BJ (cell line): ENCODE data around the gene HIVEP3. TPM values are rescaled to one million over a fixed set of nuclear protein-coding genes. Genes with fewer than 3 reads are reported as not detected.

Source experiments
- CTCF ChIA-PET: fragments of 350-600 bp; formaldehyde crosslinking; extraction: SDS; loops from one replicate; lab custom pipeline; 2021; ENCODE audit warnings: antibody characterized with exemption, inconsistent platforms; lab: Yijun Ruan, JAX
- POLR2A ChIA-PET: fragments of 300-600 bp; sonication (Branson Sonifier 250); formaldehyde crosslinking; extraction: SDS; loops from one replicate; lab custom pipeline; 2021; ENCODE audit warnings: antibody characterized with exemption; lab: Charles Lee
- DNase-seq: peaks from one replicate; pipeline ENCODE4 v3.0.0-alpha.2; 2011; ENCODE audit warnings: low read depth
- H3K27me3 ChIP-seq: 2 replicates; pipeline ENCODE4 v1.6.0; 2011; ENCODE audit warnings: low read length; ENCODE audit not compliant: control insufficient read depth, insufficient read depth
- H3K36me3 ChIP-seq: 2 replicates; pipeline ENCODE4 v1.5.1; 2011; ENCODE audit warnings: low read length; ENCODE audit not compliant: control insufficient read depth, insufficient read depth
- H3K4me3 ChIP-seq: 2 replicates; pipeline ENCODE4 v1.5.1; 2011; ENCODE audit warnings: low read depth, mild to moderate bottlenecking, control low read depth, low read length
- CTCF ChIP-seq: IDR thresholded peaks from 2 replicates; pipeline ENCODE4 v1.5.1; 2011; ENCODE audit warnings: low read depth, mild to moderate bottlenecking, control low read depth, inconsistent platforms, low read length, moderate library complexity; ENCODE audit not compliant: insufficient read depth
- polyA plus RNA-seq: library from polyadenylated mRNA; depleted of rRNA; stranded (reverse); fragments of >200 nt; gene quantifications from 2 replicates; pipeline ENCODE4 v1.2.3, GENCODE V29; 2011

The HIVEP3 gene
- polyA plus RNA-seq, 1 experiment = 4.0 TPM

DNA sequence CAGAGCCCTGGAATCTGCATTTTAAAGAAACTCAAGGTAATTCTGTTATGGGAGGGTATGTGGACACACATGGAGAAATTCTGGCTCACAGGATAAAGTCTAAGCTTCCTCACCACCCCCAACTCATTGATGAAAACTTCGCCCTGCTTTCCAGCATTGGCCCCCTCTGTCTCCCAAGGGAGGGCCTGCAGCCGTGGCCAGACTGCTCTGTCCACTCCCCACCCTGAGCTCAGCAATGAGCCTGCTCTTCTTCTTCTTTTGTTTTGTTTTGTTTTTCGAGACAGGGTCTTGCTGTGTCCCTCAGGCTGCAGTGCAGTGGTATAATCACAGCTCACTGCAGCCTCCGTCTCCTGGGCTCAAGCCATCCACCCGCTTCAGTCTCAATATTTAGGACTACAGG is 297.5 kb downstream of the HIVEP3 start:
- Histone ChIP-seq H3K27me3 (no peaks in the 10 kb centered on the region), H3K36me3 (no peaks in the 10 kb centered on the region), H3K4me3 (no peak overlapping the region)
- POLR2A ChIA-PET = no interaction called here
- no peak for TF ChIP-seq CTCF
- no peak for DNase-seq
- CTCF ChIA-PET = interaction anchor here (1.0 kb wide), 1 partner anchor 191 kb away, joined by 3 read pairs; no protein-coding TSS in a partner anchor

DNA sequence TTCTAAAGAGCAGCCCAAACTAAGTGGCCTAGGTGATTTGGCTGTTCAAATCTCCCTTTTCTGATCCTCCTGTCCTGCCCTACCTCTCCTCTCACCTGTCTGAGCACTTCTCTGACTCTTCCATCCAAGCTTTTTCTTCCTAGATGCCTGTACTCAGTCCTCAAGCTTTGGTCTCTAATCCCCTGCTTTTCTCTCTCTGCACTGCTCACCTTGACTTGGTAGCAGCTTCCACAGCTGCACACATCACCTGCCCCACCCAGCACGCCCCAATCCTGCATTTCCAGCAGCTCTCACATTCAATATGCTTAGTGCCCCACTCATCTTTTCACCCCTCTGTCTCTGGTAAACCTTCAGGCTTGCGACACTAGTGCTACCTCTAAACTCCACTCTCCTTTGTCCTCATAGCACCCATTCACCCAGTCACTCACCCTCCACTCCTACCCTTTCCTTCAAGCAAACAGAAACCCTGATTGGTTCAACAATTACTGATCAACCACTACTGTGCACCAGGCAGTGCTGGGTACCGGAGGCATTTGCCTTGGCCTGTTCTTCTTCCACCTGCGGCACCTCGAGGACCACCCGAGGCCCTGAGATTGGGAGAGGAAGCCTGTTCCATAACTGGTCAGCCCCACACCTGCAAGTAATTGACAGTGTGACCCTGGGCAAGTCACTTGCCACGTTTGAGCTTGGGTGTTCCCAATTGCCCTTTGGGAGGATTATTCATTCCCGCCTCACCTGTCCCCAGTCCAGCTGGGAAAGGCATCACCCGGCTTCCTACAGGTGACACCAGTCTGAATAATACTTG is 298.2 kb downstream of the HIVEP3 start:
- no peak overlapping the region for H3K4me3 ChIP-seq
- ChIA-PET POLR2A (no interaction called here), CTCF (interaction anchor here (0.6 to 1.0 kb wide), 2 partner anchors 168 to 192 kb away, joined by 3 read pairs; no protein-coding TSS in a partner anchor)
- H3K27me3 ChIP-seq = no peaks in the 10 kb centered on the region
- no peak for DNase-seq
- no peaks in the 10 kb centered on the region for H3K36me3 ChIP-seq
- no peak for TF ChIP-seq CTCF

- CTCF ChIA-PET = interaction anchor here (0.6 kb wide), 1 partner anchor 169 kb away, joined by 3 read pairs; no protein-coding TSS in a partner anchor
- POLR2A ChIA-PET = no interaction called here
- H3K36me3 ChIP-seq = no peaks in the 10 kb centered on the region
- no peak for DNase-seq
- no peaks in the 10 kb centered on the region for H3K27me3 ChIP-seq
- H3K4me3 ChIP-seq = no peak overlapping the region
- TF ChIP-seq CTCF = no peak
Observed at GRCh38 chr1:41619511-41620364, 299.0 kb downstream of the HIVEP3 start.

DNA sequence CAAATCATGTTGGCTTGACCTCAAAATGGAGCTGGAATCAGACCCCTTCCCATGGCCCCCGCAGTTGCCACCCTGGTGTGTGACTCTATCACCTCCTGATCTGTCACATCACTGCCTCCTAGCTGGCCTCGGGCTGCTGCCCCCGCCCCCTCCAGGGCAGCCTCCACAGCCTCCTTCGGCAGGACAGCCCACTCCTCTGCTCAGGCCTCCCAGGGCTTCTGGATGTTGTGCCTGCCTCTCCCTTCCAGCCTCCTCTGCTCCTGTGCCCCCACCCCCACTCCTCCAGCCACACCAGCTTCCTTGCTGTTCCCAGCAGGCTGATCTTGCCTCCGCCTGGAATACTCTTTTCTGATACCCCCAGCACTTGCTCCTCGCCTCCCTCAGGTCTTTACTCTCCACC is 299.9 kb downstream of the HIVEP3 start:
- H3K27me3 ChIP-seq = no peaks in the 10 kb centered on the region
- no peaks in the 10 kb centered on the region for H3K36me3 ChIP-seq
- ChIA-PET CTCF (no interaction called here), POLR2A (no interaction called here)
- DNase-seq = no peak
- TF ChIP-seq CTCF = no peak
- no peak overlapping the region for H3K4me3 ChIP-seq
